ENCODE results near the gene ANKS1B.

The ANKS1B gene

GRCh38 chr12:99121546-99121945 lies 863.2 kb downstream of the ANKS1B start:
- no peak overlapping the region for H3K4me2 ChIP-seq (ENCODE audit: low read length)
- H3F3A ChIP-seq (ENCODE audit: insufficient read depth, low read length) = no peaks in the 10 kb centered on the region
- no peaks in the 10 kb centered on the region for H3K4me1 ChIP-seq (ENCODE audit: insufficient read depth, low read length, severe bottlenecking)
- no peaks in the 10 kb centered on the region for H3K9me3 ChIP-seq (ENCODE audit: low read length)
- H3K79me2 ChIP-seq (ENCODE audit: insufficient read depth, low read length) = no peaks in the 10 kb centered on the region
- no peaks in the 10 kb centered on the region for H4K20me1 ChIP-seq (ENCODE audit: insufficient read depth, low read length)
- no peak for TF ChIP-seq EZH2 (IDR thresholded peaks at IDR 0.05; ENCODE audit: borderline replicate concordance, low read length)
- TF ChIP-seq CTCF (IDR thresholded peaks at IDR 0.05; ENCODE audit: low read length) = no peak
- no peaks in the 10 kb centered on the region; the same call in 1 of the 2 replicates for H3K27me3 ChIP-seq (ENCODE audit: insufficient read depth, low read length)
- no peaks in the 10 kb centered on the region for H3K36me3 ChIP-seq (ENCODE audit: insufficient read depth, low read length)
- no peak overlapping the region for H3K9ac ChIP-seq (ENCODE audit: low read length)
- no peak overlapping the region for H3K4me3 ChIP-seq (ENCODE audit: low read depth, low read length, poor library complexity, severe bottlenecking)
- no peak overlapping the region for H2AFZ ChIP-seq (ENCODE audit: low read length)
- no peak overlapping the region for H3K27ac ChIP-seq (ENCODE audit: low read depth, low read length, poor library complexity, severe bottlenecking)
- H3K9me2 ChIP-seq (ENCODE audit: low read depth, low read length) = no peaks in the 10 kb centered on the region

GRCh38 chr12:99119943-99120342 lies 864.8 kb downstream of the ANKS1B start:
- TF ChIP-seq CTCF (IDR thresholded peaks at IDR 0.05; ENCODE audit: low read length) = no peak
- no peak for TF ChIP-seq EZH2 (IDR thresholded peaks at IDR 0.05; ENCODE audit: borderline replicate concordance, low read length)
- Histone ChIP-seq H3K4me2 (ENCODE audit: low read length) (no peak overlapping the region), H3K9ac (ENCODE audit: low read length) (no peak overlapping the region), H3F3A (ENCODE audit: insufficient read depth, low read length) (no peaks in the 10 kb centered on the region), H3K9me3 (ENCODE audit: low read length) (no peaks in the 10 kb centered on the region), H4K20me1 (ENCODE audit: insufficient read depth, low read length) (no peaks in the 10 kb centered on the region), H3K36me3 (ENCODE audit: insufficient read depth, low read length) (no peaks in the 10 kb centered on the region), H2AFZ (ENCODE audit: low read length) (no peak overlapping the region), H3K27ac (ENCODE audit: low read depth, low read length, poor library complexity, severe bottlenecking) (no peak overlapping the region), H3K9me2 (ENCODE audit: low read depth, low read length) (no peaks in the 10 kb centered on the region), H3K4me3 (ENCODE audit: low read depth, low read length, poor library complexity, severe bottlenecking) (no peak overlapping the region), H3K27me3 (ENCODE audit: insufficient read depth, low read length) (no peaks in the 10 kb centered on the region; the same call in 1 of the 2 replicates), H3K4me1 (ENCODE audit: insufficient read depth, low read length, severe bottlenecking) (no peaks in the 10 kb centered on the region), H3K79me2 (ENCODE audit: insufficient read depth, low read length) (no peaks in the 10 kb centered on the region)

GRCh38 chr12:99119449-99119848 lies 865.3 kb downstream of the ANKS1B start:
- Histone ChIP-seq H3K9me3 (ENCODE audit: low read length) (no peaks in the 10 kb centered on the region), H4K20me1 (ENCODE audit: insufficient read depth, low read length) (no peaks in the 10 kb centered on the region), H3K4me2 (ENCODE audit: low read length) (no peak overlapping the region), H3K4me3 (ENCODE audit: low read depth, low read length, poor library complexity, severe bottlenecking) (no peak overlapping the region), H3K4me1 (ENCODE audit: insufficient read depth, low read length, severe bottlenecking) (no peaks in the 10 kb centered on the region), H3K9me2 (ENCODE audit: low read depth, low read length) (no peaks in the 10 kb centered on the region), H2AFZ (ENCODE audit: low read length) (no peak overlapping the region), H3F3A (ENCODE audit: insufficient read depth, low read length) (no peaks in the 10 kb centered on the region), H3K9ac (ENCODE audit: low read length) (no peak overlapping the region), H3K27me3 (ENCODE audit: insufficient read depth, low read length) (no peaks in the 10 kb centered on the region; the same call in 1 of the 2 replicates), H3K36me3 (ENCODE audit: insufficient read depth, low read length) (no peaks in the 10 kb centered on the region), H3K27ac (ENCODE audit: low read depth, low read length, poor library complexity, severe bottlenecking) (no peak overlapping the region), H3K79me2 (ENCODE audit: insufficient read depth, low read length) (no peaks in the 10 kb centered on the region)
- TF ChIP-seq CTCF (IDR thresholded peaks at IDR 0.05; ENCODE audit: low read length) (no peak), EZH2 (IDR thresholded peaks at IDR 0.05; ENCODE audit: borderline replicate concordance, low read length) (no peak)

Measured in OCI-LY1 (cell line).